ENCODE data around the gene KIF5B.
"Not testable (repeated sequence)": the region's sequence is repeated elsewhere in the genome, so short reads cannot be mapped to it uniquely, and the experiment has no call there.

The KIF5B gene

GRCh38 chr10:32005050-32005449 is 51.2 kb downstream of the KIF5B start:
- DNase-seq: peak; percentile 43

GRCh38 chr10:32004161-32004591 is 52.0 kb downstream of the KIF5B start:
- no peak for DNase-seq

- DNase-seq: no peak
Observed at GRCh38 chr10:32002531-32002930, 53.7 kb downstream of the KIF5B start.

GRCh38 chr10:32000937-32001336 is 55.3 kb downstream of the KIF5B start:
- DNase-seq: peak; percentile 75

- DNase-seq: no peak
Observed at GRCh38 chr10:31999836-32000235, 56.4 kb downstream of the KIF5B start.

- DNase-seq: peak; percentile 44
Observed at GRCh38 chr10:31999070-31999660, 57.1 kb downstream of the KIF5B start.

GRCh38 chr10:31994926-31995325 is 61.3 kb downstream of the KIF5B start:
- no peak for DNase-seq

GRCh38 chr10:31990937-31991336 is 65.3 kb downstream of the KIF5B start:
- no peak for DNase-seq

GRCh38 chr10:31987786-31988185 is 68.4 kb downstream of the KIF5B start:
- peak; percentile 21 for DNase-seq

- no peak for DNase-seq
Observed at GRCh38 chr10:31982111-31982510, 74.1 kb downstream of the KIF5B start.

GRCh38 chr10:31980471-31980870 is 75.8 kb downstream of the KIF5B start:
- DNase-seq: no peak

GRCh38 chr10:31979071-31979470 is 77.2 kb downstream of the KIF5B start:
- not testable (repeated sequence) for DNase-seq

- DNase-seq: no peak
Observed at GRCh38 chr10:31978156-31978483, 78.1 kb downstream of the KIF5B start.

- peak; percentile 33 for DNase-seq
Observed at GRCh38 chr10:31977440-31978155, 78.6 kb downstream of the KIF5B start.

GRCh38 chr10:31975157-31975765 is 81.0 kb downstream of the KIF5B start:
- DNase-seq: no peak

GRCh38 chr10:31974434-31975124 is 81.6 kb downstream of the KIF5B start:
- DNase-seq: peak; percentile 41

- no peak for DNase-seq
Observed at GRCh38 chr10:31972519-31973041, 83.6 kb downstream of the KIF5B start.

- not testable (repeated sequence) for DNase-seq
Observed at GRCh38 chr10:31969847-31970246, 86.4 kb downstream of the KIF5B start.

- no peak for DNase-seq
Observed at GRCh38 chr10:31963589-31963980, 92.6 kb downstream of the KIF5B start.

GRCh38 chr10:31962826-31963588 is 93.2 kb downstream of the KIF5B start:
- no peak for DNase-seq

GRCh38 chr10:31961277-31962074 is 94.7 kb downstream of the KIF5B start:
- peak; percentile 91 for DNase-seq

Data from EL (cell line).